LNCAP (cell line): ENCODE results near the gene DGKB.

Source experiments
- CTCF ChIP-seq: fragments of 450-650 bp; IDR thresholded peaks from 2 replicates; pipeline ENCODE4 v1.5.1; 2017; ENCODE audit warnings: mild to moderate bottlenecking

DGKB gene

GRCh38 chr7:14305233-14305866, 597.2 kb downstream of the DGKB start:
- no peak for TF ChIP-seq CTCF

DNA sequence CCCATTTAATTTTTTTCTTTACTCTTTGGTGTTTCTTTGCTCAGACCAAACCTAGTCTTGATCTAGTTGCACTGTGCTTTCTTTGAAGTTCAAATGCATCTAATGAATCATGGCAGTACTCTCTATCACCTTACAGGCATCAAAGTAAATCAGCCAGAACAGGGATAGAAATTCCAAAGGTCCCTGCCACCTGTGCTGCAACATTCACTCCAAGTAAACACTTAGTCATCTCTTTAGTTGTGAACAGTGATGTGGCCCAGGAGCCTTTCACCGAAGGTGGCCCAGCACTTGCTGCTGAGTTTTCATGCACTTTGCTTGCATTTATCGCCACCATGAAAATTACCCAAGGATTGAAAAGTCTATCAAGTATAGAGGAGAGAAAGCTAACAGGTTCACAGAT, 599.0 kb downstream of the DGKB start:
- TF ChIP-seq CTCF, result no peak

GRCh38 chr7:14294637-14295036, 607.9 kb downstream of the DGKB start:
- no peak for TF ChIP-seq CTCF

- no peak for TF ChIP-seq CTCF
These were observed 609.1 kb downstream of the DGKB start for GRCh38 chr7:14293434-14293833.

- TF ChIP-seq CTCF, result no peak
These were observed 609.8 kb downstream of the DGKB start for GRCh38 chr7:14292737-14293136.

- TF ChIP-seq CTCF, result no peak
These were observed 612.6 kb downstream of the DGKB start for GRCh38 chr7:14289957-14290356.

DNA sequence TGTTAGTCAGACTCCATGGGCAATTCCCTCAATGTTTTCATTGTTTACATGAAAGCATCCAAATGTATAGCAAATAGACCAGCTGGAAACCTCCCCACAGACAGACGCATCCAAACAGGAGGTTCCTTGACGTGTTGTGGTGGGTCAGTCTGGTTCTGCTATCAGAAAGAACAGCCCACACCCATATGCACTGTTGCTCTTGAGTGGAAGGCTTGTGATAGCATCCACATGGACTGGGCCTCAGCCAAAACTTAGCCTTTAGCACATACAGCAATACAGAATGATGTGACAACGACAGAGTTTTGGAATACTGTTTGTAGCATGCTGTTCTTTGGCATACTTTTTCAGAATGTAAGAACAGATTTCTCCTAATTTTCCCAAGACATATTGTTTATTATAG, 613.9 kb downstream of the DGKB start:
- TF ChIP-seq CTCF, result no peak

DNA sequence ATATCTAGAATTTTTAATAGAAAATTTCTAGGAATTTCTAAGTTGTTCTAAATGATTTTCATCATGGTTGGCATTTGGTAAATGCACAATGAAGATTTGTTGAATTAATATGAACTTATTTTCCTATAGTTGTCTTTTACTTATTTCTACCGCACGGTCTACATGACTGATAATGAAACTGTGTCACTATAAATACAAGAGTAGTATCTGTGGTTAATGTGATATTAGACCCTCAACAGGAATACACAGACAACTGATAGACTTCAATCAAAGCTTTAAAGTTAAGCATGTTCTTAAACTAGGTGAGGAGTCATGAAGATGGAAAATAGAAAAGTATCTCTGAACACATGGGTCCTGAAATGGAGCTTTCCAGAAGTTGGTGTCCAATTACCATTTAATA, 615.2 kb downstream of the DGKB start:
- no peak for TF ChIP-seq CTCF
